GM19468 (cell line): ENCODE data around the gene IFT57.

ENCODE experiments used
- ATAC-seq: cut with Tn5 transposase; IDR thresholded peaks from one replicate; pipeline ENCODE4 v1.9.1; 2021; ENCODE audit warnings: mild to moderate bottlenecking, moderate library complexity, moderate number of reproducible peaks; ENCODE audit not compliant: unreplicated experiment; ENCODE audit errors: extremely low read depth

The IFT57 gene

GRCh38 chr3:108130701-108131474, 91.3 kb downstream of the IFT57 start:
- ATAC-seq, result no peak

DNA sequence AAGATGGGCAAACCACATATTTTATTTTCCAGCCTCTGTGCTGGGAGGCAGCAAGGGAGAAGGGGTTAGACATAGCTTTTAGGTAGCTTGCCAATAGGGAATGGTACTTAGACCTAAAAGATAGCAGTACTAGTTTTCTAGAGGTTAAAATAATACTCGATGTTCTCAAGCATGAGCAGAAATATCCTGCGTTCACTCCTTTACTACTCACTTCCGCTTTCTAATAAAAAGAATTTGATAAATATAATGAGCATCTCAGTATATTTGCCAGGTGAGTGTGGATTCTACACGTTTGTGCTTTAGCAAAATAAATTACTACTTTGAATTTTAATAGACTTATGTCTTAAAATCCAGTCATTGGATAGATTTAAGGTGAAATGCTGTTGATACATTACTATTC, 92.0 kb downstream of the IFT57 start:
- no peak for ATAC-seq

DNA sequence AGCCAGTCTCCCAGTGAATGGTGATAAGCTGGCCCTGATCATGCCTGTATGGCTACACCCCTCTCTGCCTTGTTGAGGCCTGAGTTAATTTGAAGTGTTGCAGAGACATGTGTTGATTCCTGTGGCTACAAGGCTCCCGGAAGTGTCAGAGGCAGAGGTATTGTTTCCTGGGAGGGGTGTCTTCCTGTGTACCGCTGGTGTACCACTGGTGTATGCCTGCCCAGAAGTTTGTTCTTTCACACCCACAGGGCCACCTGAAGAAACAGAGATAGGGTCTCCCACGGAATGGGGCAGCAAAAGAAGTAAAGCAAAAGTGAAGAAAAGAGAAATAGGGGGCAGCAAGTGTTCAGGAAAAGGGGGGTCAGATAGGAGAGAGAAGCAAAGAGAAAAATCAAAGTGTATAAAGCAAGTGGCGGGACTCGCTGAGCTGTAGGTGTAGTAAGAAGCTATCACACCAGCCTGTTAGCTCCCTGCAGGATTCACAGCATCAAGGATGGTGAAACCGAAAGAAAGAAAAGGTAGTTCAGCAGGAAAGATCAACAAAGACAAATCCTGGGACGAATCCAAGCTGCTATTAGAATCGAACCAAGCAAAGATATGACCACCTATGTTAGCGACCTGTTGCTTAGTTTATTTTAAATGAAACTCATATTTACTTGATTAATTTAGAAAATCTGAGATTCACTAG, 94.8 kb downstream of the IFT57 start:
- no peak for ATAC-seq

DNA sequence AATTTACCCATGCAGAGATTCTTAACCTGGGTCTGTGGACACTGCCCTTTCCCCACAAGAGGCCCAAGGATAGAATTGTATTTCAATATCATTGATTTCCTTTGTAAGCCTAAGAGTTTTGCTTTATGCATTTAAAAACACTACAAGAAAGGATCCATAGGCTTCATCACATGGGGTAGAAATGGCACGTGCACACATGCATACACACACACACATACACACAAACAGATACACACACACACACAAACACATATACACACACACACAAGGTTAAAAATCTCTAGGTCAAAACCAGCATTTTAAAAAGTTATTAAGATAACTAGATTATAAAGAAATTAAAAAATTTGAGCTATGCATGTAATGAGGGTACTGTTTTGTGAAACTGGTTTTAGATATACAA, 95.9 kb downstream of the IFT57 start:
- ATAC-seq, result no peak

GRCh38 chr3:108125550-108126071, 96.6 kb downstream of the IFT57 start:
- ATAC-seq, result peak; percentile 53

DNA sequence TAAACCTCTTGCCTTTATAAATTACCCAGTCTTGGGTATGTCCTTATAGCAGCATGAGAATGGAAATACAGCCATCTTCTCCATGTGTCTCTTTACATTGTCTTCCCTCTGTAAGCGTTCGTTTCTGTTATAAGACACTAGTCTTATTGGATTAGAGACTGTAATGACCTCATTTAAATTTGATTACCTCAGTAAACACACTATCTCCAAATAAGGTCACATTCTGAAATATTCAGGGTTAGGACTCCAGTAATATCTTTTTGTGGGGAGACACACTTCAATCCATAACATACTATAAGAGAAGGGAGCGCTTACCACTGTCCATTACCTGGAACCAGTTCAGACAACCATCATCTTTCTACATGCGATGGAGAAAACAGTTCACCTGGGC, 97.1 kb downstream of the IFT57 start:
- ATAC-seq, result no peak

DNA sequence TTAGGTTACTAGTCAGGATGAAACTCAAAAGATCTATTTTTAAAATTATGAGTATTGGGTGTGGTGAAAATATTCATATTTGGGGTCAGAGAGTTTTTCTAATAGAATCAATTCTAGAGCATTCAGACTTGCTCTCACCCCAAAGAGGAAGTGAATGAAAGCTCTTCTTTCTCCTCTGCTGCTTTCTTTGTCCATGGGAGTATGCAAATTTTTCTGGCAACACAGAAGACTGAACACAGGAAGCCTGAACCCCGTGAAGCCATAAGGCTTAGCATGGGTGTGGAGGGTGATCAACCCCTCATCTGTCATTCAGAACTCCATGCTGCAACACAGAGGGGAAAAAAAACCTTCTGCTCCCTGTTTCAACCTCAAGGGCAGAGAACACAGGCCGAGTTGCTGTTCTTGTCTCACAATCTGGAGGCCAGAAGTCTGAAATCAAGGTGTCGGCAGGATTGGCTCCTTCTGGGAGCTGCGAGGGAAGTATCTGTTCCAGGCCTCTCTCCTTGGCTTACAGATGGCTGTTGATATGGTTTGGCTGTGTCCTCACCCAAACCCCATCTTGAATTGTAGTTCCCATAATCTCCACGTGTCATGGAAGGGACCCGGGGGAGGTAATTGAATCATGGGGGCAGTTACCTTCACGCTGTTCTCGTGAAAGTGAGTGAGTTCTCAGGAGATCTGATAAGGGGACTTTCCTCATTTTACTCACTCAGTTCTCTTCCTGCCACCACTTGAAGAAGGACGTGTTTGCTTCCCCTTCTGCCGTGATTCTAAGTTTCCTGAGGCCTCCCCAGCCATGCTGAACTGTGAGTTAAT, 97.7 kb downstream of the IFT57 start:
- ATAC-seq, result peak; percentile 84

DNA sequence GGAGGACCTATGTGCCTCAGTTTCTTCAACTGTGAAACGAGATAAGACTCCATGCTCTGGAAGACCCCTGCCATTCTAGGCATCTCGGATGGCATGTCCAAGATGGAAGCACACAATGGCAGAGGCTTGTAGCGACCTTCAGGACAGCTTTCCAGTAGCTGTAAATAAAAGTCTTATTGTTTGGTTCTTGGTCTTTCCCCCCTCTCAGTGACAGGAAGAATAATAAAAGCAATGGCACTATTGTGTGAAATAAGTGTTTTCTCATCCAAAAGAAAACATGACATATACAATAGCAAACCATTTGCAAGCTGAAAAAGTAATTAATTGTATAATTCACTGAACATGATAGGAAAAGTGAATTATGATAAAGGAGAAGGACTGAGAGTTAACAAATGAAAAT, 98.9 kb downstream of the IFT57 start:
- no peak for ATAC-seq

- no peak for ATAC-seq
Measured at GRCh38 chr3:108122276-108122675, 99.9 kb downstream of the IFT57 start.

GRCh38 chr3:108119398-108120104, 102.7 kb downstream of the IFT57 start:
- ATAC-seq, result no peak

- no peak for ATAC-seq
Measured at GRCh38 chr3:108118038-108118768, 104.0 kb downstream of the IFT57 start.

- no peak for ATAC-seq
Measured at GRCh38 chr3:108117241-108117775, 104.9 kb downstream of the IFT57 start.

GRCh38 chr3:108114423-108115065, 107.7 kb downstream of the IFT57 start:
- ATAC-seq, result no peak

- ATAC-seq, result no peak
Measured at GRCh38 chr3:108113975-108114374, 108.2 kb downstream of the IFT57 start.

DNA sequence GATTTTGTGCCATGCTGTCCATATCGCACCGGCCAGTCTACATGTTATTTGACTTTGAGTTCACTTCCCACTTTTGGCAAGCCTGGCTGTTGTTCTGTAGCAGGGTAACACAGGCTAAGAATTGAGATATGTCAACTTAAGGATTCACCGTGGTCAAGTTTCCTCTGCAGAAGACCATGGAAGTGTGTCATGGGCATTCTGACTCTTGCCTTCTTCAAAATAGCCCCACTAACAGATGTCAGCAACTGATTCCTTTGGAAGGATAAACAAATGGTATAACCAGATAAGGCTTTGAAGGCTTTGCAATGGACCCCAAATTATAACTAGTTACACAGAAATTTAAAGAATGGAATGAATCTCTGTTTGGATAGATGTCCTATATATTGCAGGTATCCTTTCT, 111.3 kb downstream of the IFT57 start:
- no peak for ATAC-seq
